22Rv1 (cell line): Measurements from ENCODE around the gene STOML1.

Source experiments
- CTCF ChIP-seq: fragments of 450-650 bp; IDR thresholded peaks from 2 replicates; pipeline ENCODE4 v1.5.1; 2017; ENCODE audit warnings: mild to moderate bottlenecking
- ZFX ChIP-seq: fragments of 450-650 bp; IDR thresholded peaks from 2 replicates; pipeline ENCODE4 v1.6.1; 2017; ENCODE audit warnings: antibody characterized with exemption, borderline replicate concordance

- TF ChIP-seq CTCF, result no peak
- TF ChIP-seq ZFX, result no peak
Observed at GRCh38 chr15:74038707-74039655, 46.9 kb upstream of the STOML1 start.
